H1 (cell line): ENCODE results near the gene FAM171A1.

Experiments used
- TAF7 ChIP-seq: optimal IDR thresholded peaks from 2 replicates; pipeline ENCODE3; 2011; ENCODE audit warnings: low read depth, mild to moderate bottlenecking, inconsistent platforms, low read length, moderate library complexity, borderline replicate concordance
- TF ChIP-seq, protein P1 (sequence below), 3 experiments: IDR thresholded peaks; 1 replicate in 2 of 3; 2 replicates in 1 of 3; pipeline versions ENCODE4 v1.5.1 to v1.6.1; 2011; ENCODE audit warnings: low read length in 3 of 3, mild to moderate bottlenecking in 3 of 3, inconsistent platforms in 2 of 3, low read depth in 1 of 3, moderate library complexity in 1 of 3; ENCODE audit not compliant: insufficient read depth in 1 of 3; ENCODE audit errors: control extremely low read depth in 1 of 3

DNA sequence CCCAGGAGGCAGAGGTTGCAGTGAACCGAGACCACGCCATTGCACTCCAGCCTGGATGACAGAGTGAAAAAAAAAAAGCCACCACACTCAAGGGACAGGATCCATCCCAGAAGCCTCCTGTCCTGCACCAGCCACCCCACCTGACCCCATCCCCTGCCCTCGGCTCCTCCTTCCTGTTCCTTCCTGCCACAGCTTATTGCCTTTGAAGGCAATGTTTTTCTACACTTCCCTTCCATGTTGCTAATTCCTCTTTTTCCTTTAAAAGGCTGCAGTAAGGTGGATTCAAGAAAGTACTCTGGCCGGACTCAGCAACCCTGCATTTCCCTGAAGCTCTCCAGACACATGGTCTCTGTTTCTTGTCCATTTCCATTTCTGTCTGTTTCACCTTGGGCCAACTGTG is 80.9 kb downstream of the FAM171A1 start:
- TF ChIP-seq, protein P1, sequence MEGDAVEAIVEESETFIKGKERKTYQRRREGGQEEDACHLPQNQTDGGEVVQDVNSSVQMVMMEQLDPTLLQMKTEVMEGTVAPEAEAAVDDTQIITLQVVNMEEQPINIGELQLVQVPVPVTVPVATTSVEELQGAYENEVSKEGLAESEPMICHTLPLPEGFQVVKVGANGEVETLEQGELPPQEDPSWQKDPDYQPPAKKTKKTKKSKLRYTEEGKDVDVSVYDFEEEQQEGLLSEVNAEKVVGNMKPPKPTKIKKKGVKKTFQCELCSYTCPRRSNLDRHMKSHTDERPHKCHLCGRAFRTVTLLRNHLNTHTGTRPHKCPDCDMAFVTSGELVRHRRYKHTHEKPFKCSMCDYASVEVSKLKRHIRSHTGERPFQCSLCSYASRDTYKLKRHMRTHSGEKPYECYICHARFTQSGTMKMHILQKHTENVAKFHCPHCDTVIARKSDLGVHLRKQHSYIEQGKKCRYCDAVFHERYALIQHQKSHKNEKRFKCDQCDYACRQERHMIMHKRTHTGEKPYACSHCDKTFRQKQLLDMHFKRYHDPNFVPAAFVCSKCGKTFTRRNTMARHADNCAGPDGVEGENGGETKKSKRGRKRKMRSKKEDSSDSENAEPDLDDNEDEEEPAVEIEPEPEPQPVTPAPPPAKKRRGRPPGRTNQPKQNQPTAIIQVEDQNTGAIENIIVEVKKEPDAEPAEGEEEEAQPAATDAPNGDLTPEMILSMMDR (IDR thresholded peaks at IDR 0.05; ENCODE audit: control extremely low read depth in 1 of 3, insufficient read depth in 1 of 3, low read depth in 1 of 3, low read length in 3 of 3): no peak
- TF ChIP-seq TAF7: no peak
